ENCODE measurements around the gene NSFL1C.

- no peak for TF ChIP-seq POLR2A (IDR thresholded peaks at IDR 0.05; ENCODE audit: low read length)
- TF ChIP-seq ZSCAN20 (CRISPR knock-in tag; IDR thresholded peaks at IDR 0.05) = no peak
- TF ChIP-seq CBX2 (IDR thresholded peaks at IDR 0.05; ENCODE audit: borderline replicate concordance, low read depth) = no peak
- no peak for TF ChIP-seq KDM1A (IDR thresholded peaks at IDR 0.05; ENCODE audit: low read depth)
- no peak for TF ChIP-seq CTCF (IDR thresholded peaks at IDR 0.05)
These were observed 30.3 kb upstream of the NSFL1C start for GRCh38 chr20:1496930-1497329.

Data from A549 (cell line).